ENCODE data around the gene MTMR3. TPM values are rescaled to one million over a fixed set of nuclear protein-coding genes. Genes with fewer than 3 reads are reported as not detected.
"Not testable (repeated sequence)": the region's sequence is repeated elsewhere in the genome, so short reads cannot be mapped to it uniquely, and the experiment has no call there.

MTMR3 gene
- total RNA-seq, 4 donors from 2014 or later = 36.6 to 42.1 (median 37.1) TPM

DNA sequence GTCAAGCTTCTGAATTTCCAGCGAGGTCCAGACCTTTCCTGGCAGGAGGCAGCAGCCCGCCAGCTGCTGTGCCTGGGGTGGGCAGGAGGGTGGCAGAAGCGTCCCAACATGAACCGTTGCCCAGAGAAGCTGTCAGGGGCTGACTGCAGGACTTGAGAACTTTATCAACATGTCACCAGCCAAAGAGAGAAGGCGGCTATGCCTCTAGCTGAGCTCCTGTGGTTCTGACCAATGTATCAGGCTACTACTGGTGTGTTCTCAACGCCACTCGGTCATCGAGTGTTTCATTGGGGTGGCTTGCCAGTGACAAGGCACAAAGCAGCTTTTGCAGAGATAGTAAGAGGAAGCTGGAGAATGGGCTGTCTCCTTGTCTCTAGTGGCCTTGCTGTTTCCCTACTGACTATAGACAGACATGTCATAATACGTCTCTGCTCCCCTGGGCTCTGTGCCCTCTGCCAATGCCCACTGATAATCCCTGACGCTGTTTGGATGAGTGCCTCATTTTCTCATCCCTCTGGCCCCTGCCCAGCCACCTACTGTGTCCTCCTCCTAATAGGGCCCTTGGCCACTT is 27.3 kb upstream of the MTMR3 start:
- Histone ChIP-seq H3K9me3 (no peaks in the 10 kb centered on the region), H3K27ac (peak overlapping the region; percentile 65 to 80 (median 78)), H3K36me3 (no peaks in the 10 kb centered on the region), H3K4me1 (peaks cover 8 to 16% of the 10 kb centered on the region in 2 donors), H3K27me3 (no peaks in the 10 kb centered on the region), H3K4me3 (no peak overlapping the region)
- intact Hi-C loops (cut with DNase I; ENCODE audit: low total_unique reads) = loop anchor here (1.0 to 5.0 kb wide), 2 partner anchors 137 to 150 kb away; no protein-coding TSS in a partner anchor
- DNase-seq (peak in 1 of 2 donors; percentile 75), ATAC-seq (peak; percentile 54 to 85)
- in situ Hi-C loops (cut with MboI; ENCODE audit: low sequenced_read_pairs in 4 of 4) = no loop called here
- TF ChIP-seq, protein P1, sequence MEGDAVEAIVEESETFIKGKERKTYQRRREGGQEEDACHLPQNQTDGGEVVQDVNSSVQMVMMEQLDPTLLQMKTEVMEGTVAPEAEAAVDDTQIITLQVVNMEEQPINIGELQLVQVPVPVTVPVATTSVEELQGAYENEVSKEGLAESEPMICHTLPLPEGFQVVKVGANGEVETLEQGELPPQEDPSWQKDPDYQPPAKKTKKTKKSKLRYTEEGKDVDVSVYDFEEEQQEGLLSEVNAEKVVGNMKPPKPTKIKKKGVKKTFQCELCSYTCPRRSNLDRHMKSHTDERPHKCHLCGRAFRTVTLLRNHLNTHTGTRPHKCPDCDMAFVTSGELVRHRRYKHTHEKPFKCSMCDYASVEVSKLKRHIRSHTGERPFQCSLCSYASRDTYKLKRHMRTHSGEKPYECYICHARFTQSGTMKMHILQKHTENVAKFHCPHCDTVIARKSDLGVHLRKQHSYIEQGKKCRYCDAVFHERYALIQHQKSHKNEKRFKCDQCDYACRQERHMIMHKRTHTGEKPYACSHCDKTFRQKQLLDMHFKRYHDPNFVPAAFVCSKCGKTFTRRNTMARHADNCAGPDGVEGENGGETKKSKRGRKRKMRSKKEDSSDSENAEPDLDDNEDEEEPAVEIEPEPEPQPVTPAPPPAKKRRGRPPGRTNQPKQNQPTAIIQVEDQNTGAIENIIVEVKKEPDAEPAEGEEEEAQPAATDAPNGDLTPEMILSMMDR (IDR thresholded peaks at IDR 0.05 in 4 of 5, conservative IDR thresholded peaks at IDR 0.05 in 1 of 5) = peak; percentile 11 to 54 (median 27)
- TF ChIP-seq POLR2A (IDR thresholded peaks at IDR 0.05) = no peak

DNA sequence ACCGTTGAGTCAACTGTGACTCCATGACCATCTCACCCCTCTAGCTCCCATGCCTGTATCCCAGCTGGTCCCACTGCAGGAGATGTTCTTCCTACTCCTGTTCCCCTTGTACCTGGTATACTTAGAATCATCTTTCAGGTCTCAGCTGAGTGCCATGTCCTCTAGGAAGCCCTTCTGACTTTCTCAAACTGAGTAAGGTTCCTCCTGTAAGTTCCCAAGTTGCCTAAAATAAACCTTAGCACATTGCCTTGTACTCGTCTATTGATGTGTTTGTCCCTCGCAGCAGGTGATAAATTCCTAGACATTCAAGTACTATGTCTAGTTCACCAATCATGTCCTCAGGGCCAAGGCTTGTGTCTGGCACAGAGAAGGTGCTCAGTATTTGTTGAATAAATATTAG is 26.5 kb upstream of the MTMR3 start:
- peak overlapping the region; percentile 65 to 80 (median 78) for H3K27ac ChIP-seq
- no peaks in the 10 kb centered on the region for H3K27me3 ChIP-seq
- ATAC-seq = peak; percentile 82 to 97

DNA sequence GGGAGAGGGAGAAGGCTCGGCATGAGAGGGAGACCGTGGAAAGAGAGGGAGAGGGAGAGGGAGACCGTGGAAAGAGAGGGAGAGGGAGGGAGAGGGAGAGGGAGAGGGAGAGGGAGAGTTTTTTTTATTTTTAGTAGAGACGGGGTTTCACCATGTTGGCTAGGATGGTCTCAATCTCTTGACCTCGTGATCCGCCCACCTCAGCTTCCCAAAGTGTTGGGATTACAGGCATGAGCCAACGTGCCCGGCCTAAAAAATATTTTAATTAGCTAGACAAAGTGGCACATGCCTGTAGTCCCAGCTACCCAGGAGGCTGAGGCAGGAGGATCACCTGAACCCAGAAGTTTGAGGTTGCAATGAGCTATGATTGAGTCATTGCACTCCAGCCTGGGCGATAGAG is 23.9 kb upstream of the MTMR3 start:
- H3K9me3 ChIP-seq; H3K36me3 ChIP-seq; ATAC-seq; H3K27me3 ChIP-seq; H3K4me3 ChIP-seq; DNase-seq; H3K27ac ChIP-seq; in situ Hi-C loops (cut with MboI; ENCODE audit: low sequenced_read_pairs in 4 of 4): not testable (repeated sequence)
- intact Hi-C loops (cut with DNase I; ENCODE audit: low total_unique reads) = loop anchor here (5.0 kb wide), 1 partner anchor 133 kb away; no protein-coding TSS in a partner anchor
- H3K4me1 ChIP-seq = peaks cover 22 to 29% of the 10 kb centered on the region in 2 donors

More for the DNA sequence above, 26.5 kb upstream of the MTMR3 start:
- intact Hi-C loops (cut with DNase I; ENCODE audit: low total_unique reads) (loop anchor here (5.0 kb wide), 1 partner anchor 136 kb away; no protein-coding TSS in a partner anchor), in situ Hi-C loops (cut with MboI; ENCODE audit: low sequenced_read_pairs in 4 of 4) (no loop called here)
- no peak overlapping the region for H3K4me3 ChIP-seq
- peaks cover 14 to 22% of the 10 kb centered on the region in 2 donors for H3K4me1 ChIP-seq
- no peaks in the 10 kb centered on the region for H3K9me3 ChIP-seq
- no peaks in the 10 kb centered on the region for H3K36me3 ChIP-seq
- DNase-seq = peak; percentile 13 to 16
- TF ChIP-seq POLR2A (IDR thresholded peaks at IDR 0.05) = no peak
- TF ChIP-seq, protein P1 (IDR thresholded peaks at IDR 0.05 in 4 of 5, conservative IDR thresholded peaks at IDR 0.05 in 1 of 5) = no peak

DNA sequence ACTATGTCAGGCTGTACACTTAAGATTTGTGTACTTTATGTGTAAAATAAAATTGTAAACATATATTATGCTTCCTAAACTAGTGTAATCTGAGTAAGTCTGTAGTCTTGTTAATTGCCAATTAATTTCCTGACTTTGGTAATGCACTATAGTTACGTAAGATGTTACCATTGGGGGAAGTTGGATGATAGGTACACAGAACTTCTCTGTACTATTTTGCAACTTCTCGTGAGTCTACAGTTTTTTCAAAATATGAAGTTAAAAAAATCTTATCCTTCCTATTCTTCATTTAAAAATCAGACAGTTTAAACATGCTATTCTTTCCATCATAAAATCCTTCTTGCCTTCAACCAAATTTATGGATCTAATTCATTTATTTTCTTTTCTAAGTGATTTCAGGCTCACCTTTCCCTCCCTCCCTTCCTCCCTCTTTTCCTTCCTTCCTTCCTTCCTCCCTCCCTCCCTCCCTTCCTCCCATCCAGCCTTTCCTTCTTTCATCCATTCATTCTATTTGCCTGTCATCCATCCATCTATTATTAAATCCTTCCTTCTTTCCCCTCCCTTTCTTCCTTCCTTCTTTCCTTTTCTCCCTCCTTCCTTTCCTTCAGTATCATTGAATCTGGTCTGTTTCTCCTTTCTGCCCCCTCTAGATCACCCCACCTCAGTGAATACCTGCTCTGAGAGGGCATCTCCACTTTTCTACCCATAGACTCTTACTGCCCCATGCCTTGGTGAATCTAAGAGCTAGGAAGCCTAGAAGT is 22.8 kb upstream of the MTMR3 start:
- Histone ChIP-seq H3K27ac (peak overlapping the region in 2 of 4 donors; percentile 52 to 72), H3K27me3 (no peaks in the 10 kb centered on the region), H3K4me1 (peaks cover 22 to 29% of the 10 kb centered on the region in 2 donors), H3K4me3 (no peak overlapping the region), H3K36me3 (no peaks in the 10 kb centered on the region), H3K9me3 (no peaks in the 10 kb centered on the region)
- TF ChIP-seq POLR2A (IDR thresholded peaks at IDR 0.05) = no peak
- TF ChIP-seq, protein P1 (IDR thresholded peaks at IDR 0.05 in 4 of 5, conservative IDR thresholded peaks at IDR 0.05 in 1 of 5) = no peak
- ATAC-seq = no peak
- intact Hi-C loops (cut with DNase I; ENCODE audit: low total_unique reads) = no loop called here
- in situ Hi-C loops (cut with MboI; ENCODE audit: low sequenced_read_pairs in 4 of 4) = loop anchor here in 1 of 4 donors (10.0 kb wide), 1 partner anchor 145 kb away; no protein-coding TSS in a partner anchor
- DNase-seq = no peak

Measured in gastrocnemius medialis (tissue), 4 donors.